NCI-H748 (cell line): ENCODE data around the gene KRTAP3-3.

Source experiments
- DNase-seq: peaks from one replicate; lab custom pipeline; 2025; ENCODE audit not compliant: unreplicated experiment; lab: John Stamatoyannopoulos, UW

The KRTAP3-3 gene

GRCh38 chr17:41008811-41009210, 14.8 kb upstream of the KRTAP3-3 start, which contains the start of gene KRTAP3-1:
KRTAP3-1 (minus strand) TSS chr17:41009128; CDS start chr17:41009074, 54 bp downstream.
- DNase-seq = peak; percentile 56

GRCh38 chr17:41004397-41004796, 10.4 kb upstream of the KRTAP3-3 start:
- DNase-seq = peak; percentile 12

- DNase-seq = no peak
These were observed 10.0 kb upstream of the KRTAP3-3 start for GRCh38 chr17:41003926-41004325.

GRCh38 chr17:41002814-41003213, 8.8 kb upstream of the KRTAP3-3 start:
- no peak for DNase-seq

- no peak for DNase-seq
These were observed 7.8 kb upstream of the KRTAP3-3 start for GRCh38 chr17:41001795-41002194.

- peak; percentile 44 for DNase-seq
These were observed 5.6 kb upstream of the KRTAP3-3 start, which contains the start of gene KRTAP3-2 for GRCh38 chr17:40999563-40999962. KRTAP3-2 (minus strand) TSS chr17:40999906; CDS start chr17:40999853, 53 bp downstream.

GRCh38 chr17:40997361-40997760, 3.4 kb upstream of the KRTAP3-3 start:
- no peak for DNase-seq

GRCh38 chr17:40996829-40997228, 2.9 kb upstream of the KRTAP3-3 start:
- DNase-seq = no peak

- no peak for DNase-seq
These were observed 1.2 kb upstream of the KRTAP3-3 start for GRCh38 chr17:40995116-40995515.

GRCh38 chr17:40993084-40993483, 880 bp downstream of the KRTAP3-3 start:
- DNase-seq = no peak

GRCh38 chr17:40992666-40993065, 1.3 kb downstream of the KRTAP3-3 start:
- DNase-seq = peak; percentile 60

GRCh38 chr17:40986920-40987319, 7.0 kb downstream of the KRTAP3-3 start:
- no peak for DNase-seq

GRCh38 chr17:40984226-40984625, 9.7 kb downstream of the KRTAP3-3 start, which contains the start of gene KRT40:
KRT40 (minus strand) TSS chr17:40984326; CDS start chr17:40984273, 53 bp downstream.
- no peak for DNase-seq

GRCh38 chr17:40981115-40981514, 12.8 kb downstream of the KRTAP3-3 start:
- no peak for DNase-seq

- no peak for DNase-seq
These were observed 13.4 kb downstream of the KRTAP3-3 start for GRCh38 chr17:40980596-40980995.

- no peak for DNase-seq
These were observed 13.8 kb downstream of the KRTAP3-3 start for GRCh38 chr17:40980117-40980516.

- DNase-seq = no peak
These were observed 15.3 kb downstream of the KRTAP3-3 start for GRCh38 chr17:40978575-40979151.

- no peak for DNase-seq
These were observed 18.4 kb downstream of the KRTAP3-3 start for GRCh38 chr17:40975516-40975915.

GRCh38 chr17:40974366-40974765, 19.6 kb downstream of the KRTAP3-3 start:
- no peak for DNase-seq

- DNase-seq = no peak
These were observed 26.4 kb downstream of the KRTAP3-3 start for GRCh38 chr17:40967582-40967981.

GRCh38 chr17:40966848-40967247, 27.1 kb downstream of the KRTAP3-3 start, which contains the start of gene KRT39:
KRT39 (minus strand) TSS chr17:40966948; CDS start chr17:40966856, 92 bp downstream.
- no peak for DNase-seq

GRCh38 chr17:40963838-40964237, 30.1 kb downstream of the KRTAP3-3 start:
- DNase-seq = no peak

- DNase-seq = no peak
These were observed 31.9 kb downstream of the KRTAP3-3 start for GRCh38 chr17:40962059-40962561.
